Activated CD8-positive, alpha-beta memory T cell treated with anti-CD3 and anti-CD28 coated beads for 48 hours (primary cell): Measurements from ENCODE around the gene RPS6KA5.
"Not testable (repeated sequence)": the region's sequence is repeated elsewhere in the genome, so short reads cannot be mapped to it uniquely, and the experiment has no call there.

Experiments used
- DNase-seq, 3 experiments: peaks; one replicate each; pipeline ENCODE4 v3.0.0-alpha.2; 2020; ENCODE audit warnings: low read depth in 2 of 3, low spot score in 2 of 3

The RPS6KA5 gene

GRCh38 chr14:90874599-90874998 lies 185.8 kb downstream of the RPS6KA5 start:
- no peak for DNase-seq

GRCh38 chr14:90871605-90872233 lies 188.7 kb downstream of the RPS6KA5 start:
- DNase-seq = no peak

- no peak for DNase-seq
Measured at GRCh38 chr14:90870950-90871604, 189.4 kb downstream of the RPS6KA5 start.

GRCh38 chr14:90867501-90867900 lies 192.9 kb downstream of the RPS6KA5 start:
- DNase-seq = no peak

- DNase-seq = no peak
Measured at GRCh38 chr14:90866833-90867232, 193.6 kb downstream of the RPS6KA5 start.

- no peak for DNase-seq
Measured at GRCh38 chr14:90864741-90865140, 195.7 kb downstream of the RPS6KA5 start.

GRCh38 chr14:90858511-90858910 lies 201.9 kb downstream of the RPS6KA5 start:
- DNase-seq = no peak

- DNase-seq = no peak
Measured at GRCh38 chr14:90857866-90858265, 202.6 kb downstream of the RPS6KA5 start.

GRCh38 chr14:90856115-90856514 lies 204.3 kb downstream of the RPS6KA5 start:
- not testable (repeated sequence) for DNase-seq

- DNase-seq = no peak
Measured at GRCh38 chr14:90853116-90853515, 207.3 kb downstream of the RPS6KA5 start.

GRCh38 chr14:90851327-90852036 lies 209.0 kb downstream of the RPS6KA5 start:
- no peak for DNase-seq

GRCh38 chr14:90850487-90850886 lies 210.0 kb downstream of the RPS6KA5 start:
- no peak for DNase-seq

- DNase-seq = no peak
Measured at GRCh38 chr14:90849787-90850444, 210.5 kb downstream of the RPS6KA5 start.

GRCh38 chr14:90848944-90849731 lies 211.3 kb downstream of the RPS6KA5 start:
- DNase-seq = no peak

GRCh38 chr14:90846511-90846910 lies 213.9 kb downstream of the RPS6KA5 start:
- no peak for DNase-seq

GRCh38 chr14:90844321-90844720 lies 216.1 kb downstream of the RPS6KA5 start:
- no peak for DNase-seq

- no peak for DNase-seq
Measured at GRCh38 chr14:90842726-90843125, 217.7 kb downstream of the RPS6KA5 start.

GRCh38 chr14:90840667-90841066 lies 219.8 kb downstream of the RPS6KA5 start:
- not testable (repeated sequence) for DNase-seq

- no peak for DNase-seq
Measured at GRCh38 chr14:90839889-90840266, 220.6 kb downstream of the RPS6KA5 start.

- DNase-seq = no peak
Measured at GRCh38 chr14:90839024-90839888, 221.2 kb downstream of the RPS6KA5 start.
